Activated CD4-positive, alpha-beta memory T cell treated with anti-CD3 and anti-CD28 coated beads, Interleukin-2, amount 10 ng/mL, durations not matched to agents 7 days and 5 days (primary cell): ENCODE results near the gene MANSC4. TPM values are rescaled to one million over a fixed set of nuclear protein-coding genes. Genes with fewer than 3 reads are reported as not detected.

ENCODE experiments used
- CTCF ChIA-PET: fragments of 350-600 bp; sonication (Branson Sonifier 250); formaldehyde crosslinking; loops from one replicate; lab custom pipeline; 2021; ENCODE audit warnings: antibody characterized with exemption, inconsistent platforms; lab: Charles Lee
- POLR2A ChIA-PET: fragments of 350-600 bp; sonication (Branson Sonifier 250); formaldehyde crosslinking; loops from one replicate; lab custom pipeline; 2021; ENCODE audit warnings: antibody characterized with exemption; lab: Charles Lee
- DNase-seq: peaks from one replicate; pipeline ENCODE4 v3.0.0-alpha.2; 2020
- H3K27ac Mint-ChIP-seq: one replicate; pipeline ENCODE4 v1.8.0; 2021; ENCODE audit warnings: mild to moderate bottlenecking, mixed read lengths
- H3K27me3 Mint-ChIP-seq: one replicate; pipeline ENCODE4 v1.8.0; 2021; ENCODE audit warnings: mixed read lengths
- H3K36me3 Mint-ChIP-seq: one replicate; pipeline ENCODE4 v1.8.0; 2021; ENCODE audit warnings: low read depth, mixed read lengths
- H3K4me1 Mint-ChIP-seq: one replicate; pipeline ENCODE4 v1.8.0; 2021; ENCODE audit warnings: mixed read lengths
- H3K4me3 Mint-ChIP-seq: one replicate; pipeline ENCODE4 v1.8.0; 2021; ENCODE audit warnings: mild to moderate bottlenecking, mixed read lengths
- H3K9me3 Mint-ChIP-seq: one replicate; pipeline ENCODE4 v1.8.0; 2021; ENCODE audit warnings: mixed read lengths
- total RNA-seq, 2 experiments: library from RNA; stranded (reverse); gene quantifications; one replicate each; pipeline ENCODE4 v1.2.3, GENCODE V29; 2021

The MANSC4 gene
- total RNA-seq, 2 experiments from 2014 or later: not detected

DNA sequence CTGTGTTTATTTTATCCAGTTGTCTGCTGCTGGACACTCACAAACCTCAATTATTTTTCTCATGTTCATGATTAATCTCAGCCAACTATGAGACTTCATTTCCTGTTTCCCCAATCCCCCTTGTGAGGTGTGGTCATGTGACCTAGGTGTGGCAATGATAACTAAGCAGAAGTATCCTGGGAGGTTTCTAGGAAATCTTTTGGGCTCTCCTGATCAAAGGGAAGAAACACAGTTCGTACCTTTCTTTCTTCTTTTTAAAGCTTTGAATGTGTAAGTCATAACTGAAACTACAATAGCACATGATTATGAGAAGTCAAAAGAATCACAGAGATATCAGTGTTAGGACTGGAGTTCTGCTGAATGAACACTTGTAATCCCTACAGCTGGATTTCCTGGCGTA is 34.4 kb upstream of the MANSC4 start:
- H3K27me3 Mint-ChIP-seq: peaks cover 55% of the 10 kb centered on the region
- no peaks in the 10 kb centered on the region for H3K9me3 Mint-ChIP-seq
- DNase-seq: no peak
- peaks cover 9% of the 10 kb centered on the region for H3K4me1 Mint-ChIP-seq
- H3K36me3 Mint-ChIP-seq: no peaks in the 10 kb centered on the region
- no peak overlapping the region for H3K27ac Mint-ChIP-seq
- CTCF ChIA-PET: no interaction called here
- no peak overlapping the region for H3K4me3 Mint-ChIP-seq
- POLR2A ChIA-PET: no interaction called here

DNA sequence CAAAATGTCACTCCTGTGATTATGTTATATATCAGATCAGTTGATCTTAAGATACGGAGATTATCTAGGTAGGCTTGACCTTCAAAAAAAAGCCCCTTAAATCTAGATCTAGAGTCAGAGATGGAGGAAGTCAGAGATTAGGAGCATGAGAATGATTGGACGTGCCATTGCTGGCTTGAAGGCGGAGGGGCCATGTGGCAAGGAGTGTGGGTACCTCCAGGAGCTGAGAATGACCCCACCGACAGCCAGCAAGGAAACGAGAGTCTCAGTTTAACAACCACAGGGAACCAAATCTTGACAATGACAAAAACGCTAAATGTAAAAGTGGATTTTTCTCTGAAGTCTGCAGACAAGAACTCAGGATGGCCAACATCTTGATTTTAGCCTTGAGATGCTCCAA is 32.5 kb upstream of the MANSC4 start:
- Mint-ChIP-seq H3K36me3 (no peaks in the 10 kb centered on the region), H3K4me1 (peaks cover 11% of the 10 kb centered on the region), H3K27ac (no peak overlapping the region), H3K9me3 (no peaks in the 10 kb centered on the region), H3K27me3 (peaks cover 47% of the 10 kb centered on the region), H3K4me3 (no peak overlapping the region)
- ChIA-PET CTCF (interaction anchor here (1.4 kb wide), 1 partner anchor 9 kb away, joined by 7 read pairs; no protein-coding TSS in a partner anchor), POLR2A (interaction anchor here (0.6 kb wide), 1 partner anchor 17 kb away, joined by 4 read pairs; no protein-coding TSS in a partner anchor)
- no peak for DNase-seq

DNA sequence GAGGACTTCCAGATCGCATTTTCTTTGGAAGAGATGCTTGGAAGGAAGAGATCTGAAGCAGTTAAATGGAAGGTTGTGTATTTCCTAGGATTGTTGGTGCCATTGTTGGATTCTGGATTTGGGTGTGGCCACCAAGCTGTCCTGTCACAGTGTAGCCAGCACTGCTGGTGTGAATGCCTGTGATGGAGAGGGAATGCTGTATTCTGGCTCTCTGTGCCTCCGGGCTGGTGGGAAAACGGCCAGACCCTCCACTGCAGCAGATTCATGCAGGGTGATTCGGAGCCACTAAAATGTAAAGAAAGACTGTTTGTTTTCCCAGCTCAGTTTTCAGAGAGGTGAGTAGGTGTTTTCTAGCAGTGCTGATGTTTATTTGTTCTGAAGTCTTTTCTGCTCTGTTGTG is 30.7 kb upstream of the MANSC4 start:
- no peak for DNase-seq
- CTCF ChIA-PET: interaction anchor here (1.6 kb wide), 1 partner anchor 10 kb away, joined by 4 read pairs; no protein-coding TSS in a partner anchor
- H3K4me1 Mint-ChIP-seq: peaks cover 27% of the 10 kb centered on the region
- H3K4me3 Mint-ChIP-seq: no peak overlapping the region
- peaks cover 52% of the 10 kb centered on the region for H3K27me3 Mint-ChIP-seq
- H3K9me3 Mint-ChIP-seq: no peaks in the 10 kb centered on the region
- POLR2A ChIA-PET: interaction anchor here (1.0 kb wide), 1 partner anchor 12 kb away, joined by 3 read pairs; no protein-coding TSS in a partner anchor
- no peak overlapping the region for H3K27ac Mint-ChIP-seq
- H3K36me3 Mint-ChIP-seq: no peaks in the 10 kb centered on the region

- DNase-seq: no peak
- Mint-ChIP-seq H3K27ac (no peak overlapping the region), H3K9me3 (no peaks in the 10 kb centered on the region), H3K4me3 (no peak overlapping the region), H3K4me1 (peaks cover 19% of the 10 kb centered on the region), H3K36me3 (no peaks in the 10 kb centered on the region), H3K27me3 (peaks cover 39% of the 10 kb centered on the region)
- CTCF ChIA-PET: no interaction called here
- POLR2A ChIA-PET: no interaction called here
These were observed 28.8 kb upstream of the MANSC4 start for GRCh38 chr12:27808841-27809240.

DNA sequence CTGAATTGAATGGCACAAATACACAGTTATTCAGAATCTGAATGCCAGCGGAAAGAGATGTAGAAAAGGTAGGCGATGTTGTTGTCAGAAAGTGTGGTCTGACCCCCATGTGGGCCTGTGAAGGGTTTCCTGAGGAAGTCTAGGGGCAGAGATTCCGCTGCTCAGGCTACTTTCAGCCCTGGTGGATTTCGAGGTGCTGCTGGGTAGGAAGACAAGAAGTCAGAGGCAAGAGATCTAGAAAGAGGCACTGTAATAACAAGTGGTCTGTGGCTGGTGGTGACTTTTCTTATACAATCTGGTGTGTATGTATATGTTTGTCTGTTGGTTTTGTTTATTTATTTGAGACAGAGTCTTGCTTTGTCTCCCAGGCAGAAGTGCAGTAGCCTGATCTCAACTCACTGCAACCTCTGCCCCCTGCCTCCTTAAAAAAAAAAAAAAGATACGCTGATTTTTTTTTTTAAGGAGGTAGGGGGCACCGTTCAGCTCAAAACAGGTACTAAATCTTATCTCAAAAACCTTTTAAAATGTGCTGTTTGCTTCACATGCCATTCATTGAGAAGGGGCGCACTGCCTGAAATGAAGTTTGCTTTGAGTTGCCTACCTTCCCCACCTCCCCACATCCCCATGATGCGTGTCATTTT is 27.1 kb upstream of the MANSC4 start:
- peak; percentile 20 for DNase-seq
- Mint-ChIP-seq H3K9me3 (no peaks in the 10 kb centered on the region), H3K27ac (peak overlapping the region; percentile 26), H3K4me3 (no peak overlapping the region), H3K36me3 (no peaks in the 10 kb centered on the region), H3K27me3 (peaks cover 35% of the 10 kb centered on the region), H3K4me1 (peaks cover 20% of the 10 kb centered on the region)
- POLR2A ChIA-PET: no interaction called here
- CTCF ChIA-PET: no interaction called here

DNA sequence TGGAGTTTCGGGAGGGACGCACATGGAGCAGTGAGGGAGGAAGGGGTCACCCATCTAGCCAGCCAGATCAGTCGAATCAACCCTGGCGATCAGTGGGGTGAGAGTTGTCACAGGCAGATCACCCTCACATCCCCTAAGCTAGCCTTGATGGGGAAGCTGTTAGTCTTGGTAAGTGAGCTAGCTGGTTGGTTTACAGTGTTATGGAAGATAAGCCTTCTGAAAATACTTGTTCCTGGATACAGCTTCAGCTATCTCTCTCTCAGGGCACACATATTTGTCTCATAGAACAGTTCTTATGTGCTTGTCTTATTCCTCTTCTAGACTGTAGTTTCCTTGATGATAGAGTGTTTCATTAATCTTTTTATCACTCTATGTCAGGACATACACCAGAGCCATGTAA is 26.2 kb upstream of the MANSC4 start:
- no peak overlapping the region for H3K27ac Mint-ChIP-seq
- CTCF ChIA-PET: no interaction called here
- DNase-seq: no peak
- no peaks in the 10 kb centered on the region for H3K36me3 Mint-ChIP-seq
- H3K4me3 Mint-ChIP-seq: no peak overlapping the region
- peaks cover 34% of the 10 kb centered on the region for H3K27me3 Mint-ChIP-seq
- peaks cover 23% of the 10 kb centered on the region for H3K4me1 Mint-ChIP-seq
- no peaks in the 10 kb centered on the region for H3K9me3 Mint-ChIP-seq
- POLR2A ChIA-PET: no interaction called here

DNA sequence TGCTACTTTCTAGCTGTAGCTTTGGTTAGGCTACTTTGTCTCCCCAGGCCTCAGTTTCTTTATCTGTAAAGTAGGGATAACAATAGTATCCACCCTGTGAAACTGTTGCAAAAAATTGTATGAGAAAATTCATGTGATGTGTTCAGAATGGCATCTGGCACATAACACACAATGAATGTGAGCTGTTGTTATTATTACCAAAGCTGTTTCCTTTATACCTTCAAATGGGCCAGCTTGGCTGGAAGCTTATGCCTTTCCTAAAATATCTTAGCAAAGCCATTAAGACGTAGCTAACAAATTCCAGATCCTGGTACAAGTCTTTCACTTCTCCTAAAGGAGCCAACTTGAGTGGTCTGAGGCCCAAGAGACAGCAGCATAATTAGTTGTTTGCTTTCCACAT is 25.2 kb upstream of the MANSC4 start:
- POLR2A ChIA-PET: interaction anchor here (0.8 kb wide), 1 partner anchor 25 kb away, joined by 3 read pairs; the partner anchor contains the start of genes KLHL42 and MANSC4
- DNase-seq: no peak
- peaks cover 26% of the 10 kb centered on the region for H3K27me3 Mint-ChIP-seq
- peaks cover 25% of the 10 kb centered on the region for H3K4me1 Mint-ChIP-seq
- CTCF ChIA-PET: no interaction called here
- no peaks in the 10 kb centered on the region for H3K36me3 Mint-ChIP-seq
- no peaks in the 10 kb centered on the region for H3K9me3 Mint-ChIP-seq
- no peak overlapping the region for H3K4me3 Mint-ChIP-seq
- H3K27ac Mint-ChIP-seq: no peak overlapping the region

DNA sequence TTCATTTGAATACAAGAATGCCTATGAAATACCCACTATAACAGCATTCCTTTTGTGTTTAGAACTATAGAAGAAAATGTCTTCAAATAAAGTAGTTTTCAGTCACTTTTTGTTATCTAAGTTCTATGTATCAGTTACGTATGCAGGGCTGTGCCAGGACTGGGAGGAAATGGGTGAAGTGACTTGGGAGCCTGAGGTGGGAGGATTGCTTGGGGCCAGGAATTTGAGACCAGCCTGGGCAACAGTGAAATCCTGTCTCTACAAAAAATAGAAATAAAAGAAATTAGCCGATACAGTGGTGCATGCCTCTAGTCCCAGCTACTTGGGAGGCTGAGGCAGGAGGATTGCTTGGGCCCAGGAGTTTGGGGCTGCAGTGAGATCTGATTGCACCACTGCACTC is 22.9 kb upstream of the MANSC4 start:
- peaks cover 25% of the 10 kb centered on the region for H3K4me1 Mint-ChIP-seq
- DNase-seq: no peak
- no peaks in the 10 kb centered on the region for H3K36me3 Mint-ChIP-seq
- peaks cover 15% of the 10 kb centered on the region for H3K27me3 Mint-ChIP-seq
- H3K27ac Mint-ChIP-seq: no peak overlapping the region
- CTCF ChIA-PET: interaction anchor here (1.0 kb wide), 1 partner anchor 18 kb away, joined by 3 read pairs; no protein-coding TSS in a partner anchor
- POLR2A ChIA-PET: no interaction called here
- no peaks in the 10 kb centered on the region for H3K9me3 Mint-ChIP-seq
- no peak overlapping the region for H3K4me3 Mint-ChIP-seq

- ChIA-PET POLR2A (no interaction called here), CTCF (interaction anchor here (1.0 kb wide), 1 partner anchor 18 kb away, joined by 3 read pairs; no protein-coding TSS in a partner anchor)
- Mint-ChIP-seq H3K27ac (no peak overlapping the region), H3K27me3 (peaks cover 12% of the 10 kb centered on the region), H3K4me3 (no peak overlapping the region), H3K4me1 (peaks cover 23% of the 10 kb centered on the region), H3K36me3 (peaks cover 3% of the 10 kb centered on the region), H3K9me3 (no peaks in the 10 kb centered on the region)
- DNase-seq: no peak
These were observed 22.5 kb upstream of the MANSC4 start for GRCh38 chr12:27802511-27802910.

DNA sequence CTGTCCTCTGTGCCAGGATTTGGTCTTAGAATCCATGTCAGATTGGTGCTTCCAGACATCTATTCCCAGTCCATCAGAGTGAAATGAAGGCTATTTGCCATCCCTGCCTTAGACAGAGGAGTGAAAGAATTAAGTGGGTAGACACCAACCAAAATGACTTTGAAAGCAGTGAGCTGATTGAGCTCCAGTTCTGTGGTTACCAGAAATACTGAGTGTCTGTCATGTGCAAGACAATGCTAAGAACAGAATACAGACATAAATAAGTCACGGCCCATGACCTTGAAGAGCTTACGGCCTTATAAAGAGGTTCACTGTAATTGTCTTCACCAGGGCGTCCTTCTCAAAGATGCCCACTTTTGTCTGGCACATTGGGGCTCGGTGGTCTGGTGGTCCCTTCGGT is 21.6 kb upstream of the MANSC4 start:
- Mint-ChIP-seq H3K27ac (no peak overlapping the region), H3K9me3 (no peaks in the 10 kb centered on the region), H3K36me3 (peaks cover 9% of the 10 kb centered on the region), H3K4me1 (peaks cover 15% of the 10 kb centered on the region), H3K4me3 (no peak overlapping the region), H3K27me3 (peaks cover 8% of the 10 kb centered on the region)
- no peak for DNase-seq
- ChIA-PET CTCF (no interaction called here), POLR2A (no interaction called here)

DNA sequence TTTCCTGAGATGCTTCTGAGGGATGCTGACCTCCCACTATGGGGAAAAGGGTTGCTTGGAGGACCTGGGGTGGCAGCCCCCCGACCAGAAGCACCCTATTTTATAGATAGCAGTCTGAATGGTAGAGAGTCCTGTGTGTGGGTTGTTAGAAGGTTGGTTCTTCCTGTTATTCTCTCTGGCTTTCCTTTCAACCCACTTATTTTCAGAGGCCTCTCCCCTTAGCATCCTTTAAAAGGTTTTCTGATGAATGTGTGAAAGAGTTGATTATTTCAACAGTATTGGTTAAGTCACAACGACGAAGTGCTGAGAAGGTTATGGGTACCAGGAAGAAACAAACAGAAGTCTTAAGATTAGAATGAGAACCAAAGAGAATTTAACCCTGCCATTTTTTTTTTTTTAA is 20.8 kb upstream of the MANSC4 start:
- Mint-ChIP-seq H3K4me3 (no peak overlapping the region), H3K27ac (no peak overlapping the region), H3K9me3 (no peaks in the 10 kb centered on the region), H3K4me1 (peaks cover 7% of the 10 kb centered on the region), H3K36me3 (peaks cover 9% of the 10 kb centered on the region), H3K27me3 (peaks cover 1% of the 10 kb centered on the region)
- ChIA-PET POLR2A (no interaction called here), CTCF (no interaction called here)
- no peak for DNase-seq

DNA sequence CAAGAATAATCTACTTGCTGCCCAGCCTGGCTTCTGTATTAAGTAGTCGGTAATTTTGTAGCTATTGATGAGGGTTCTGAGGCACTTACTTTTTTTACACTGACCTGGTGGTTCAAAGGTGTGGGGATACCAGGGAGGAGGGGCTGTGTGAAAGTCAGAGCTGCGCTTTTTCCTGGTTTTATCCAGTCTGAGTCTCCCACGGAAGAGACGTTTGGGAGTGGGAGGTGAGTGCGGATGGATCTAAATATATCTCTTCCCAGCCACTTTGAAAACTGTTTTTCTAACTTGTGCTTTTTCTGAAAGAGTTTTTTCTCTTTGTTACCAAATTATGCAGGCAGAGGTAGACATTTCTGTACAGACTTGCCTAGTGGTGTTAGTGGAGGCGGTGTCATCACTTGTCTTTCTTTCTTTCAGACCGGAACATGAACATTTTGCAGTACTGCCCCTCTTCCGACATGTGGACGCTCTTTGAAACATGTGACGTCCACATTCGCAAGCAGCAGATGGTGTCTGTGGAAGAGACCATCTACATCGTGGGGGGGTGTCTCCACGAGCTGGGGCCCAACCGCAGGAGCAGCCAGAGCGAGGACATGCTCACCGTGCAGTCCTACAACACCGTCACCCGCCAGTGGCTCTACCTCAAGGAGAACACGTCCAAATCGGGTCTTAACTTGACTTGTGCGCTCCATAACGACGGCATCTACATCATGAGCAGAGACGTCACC is 17.4 kb upstream of the MANSC4 start:
- Mint-ChIP-seq H3K4me1 (peaks cover 12% of the 10 kb centered on the region), H3K4me3 (no peak overlapping the region), H3K27ac (no peak overlapping the region), H3K36me3 (peaks cover 22% of the 10 kb centered on the region), H3K27me3 (no peaks in the 10 kb centered on the region), H3K9me3 (no peaks in the 10 kb centered on the region)
- POLR2A ChIA-PET: no interaction called here
- CTCF ChIA-PET: no interaction called here
- DNase-seq: no peak

DNA sequence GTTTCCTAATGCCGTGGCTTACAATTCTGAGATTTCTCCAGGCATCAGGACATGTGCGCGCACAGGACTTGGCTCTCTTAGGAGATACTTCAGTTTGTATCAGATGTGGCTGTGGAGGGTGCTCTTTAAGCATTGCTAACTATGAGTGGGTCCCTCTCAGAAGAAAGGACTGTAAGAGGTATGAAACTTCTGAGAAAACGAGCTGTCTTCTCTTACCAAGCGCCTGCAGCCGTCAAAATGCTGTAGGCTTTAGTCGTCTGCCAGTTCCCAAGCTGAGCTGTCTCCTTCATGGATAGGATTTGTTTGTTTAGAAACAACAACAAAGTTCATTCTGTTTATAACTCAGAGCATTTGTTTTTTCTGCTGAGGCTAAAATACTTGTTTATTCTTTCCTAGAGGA is 16.1 kb upstream of the MANSC4 start:
- H3K36me3 Mint-ChIP-seq: peaks cover 33% of the 10 kb centered on the region
- ChIA-PET CTCF (no interaction called here), POLR2A (no interaction called here)
- H3K4me1 Mint-ChIP-seq: peaks cover 8% of the 10 kb centered on the region
- no peaks in the 10 kb centered on the region for H3K27me3 Mint-ChIP-seq
- no peak for DNase-seq
- no peak overlapping the region for H3K4me3 Mint-ChIP-seq
- H3K9me3 Mint-ChIP-seq: no peaks in the 10 kb centered on the region
- no peak overlapping the region for H3K27ac Mint-ChIP-seq
